GM19468 (cell line): Measurements from ENCODE around the gene RAB5A.
"Not testable (repeated sequence)": the region's sequence is repeated elsewhere in the genome, so short reads cannot be mapped to it uniquely, and the experiment has no call there.

Experiments used
- ATAC-seq: cut with Tn5 transposase; IDR thresholded peaks from one replicate; pipeline ENCODE4 v1.9.1; 2021; ENCODE audit warnings: mild to moderate bottlenecking, moderate library complexity, moderate number of reproducible peaks; ENCODE audit not compliant: unreplicated experiment; ENCODE audit errors: extremely low read depth

The RAB5A gene

DNA sequence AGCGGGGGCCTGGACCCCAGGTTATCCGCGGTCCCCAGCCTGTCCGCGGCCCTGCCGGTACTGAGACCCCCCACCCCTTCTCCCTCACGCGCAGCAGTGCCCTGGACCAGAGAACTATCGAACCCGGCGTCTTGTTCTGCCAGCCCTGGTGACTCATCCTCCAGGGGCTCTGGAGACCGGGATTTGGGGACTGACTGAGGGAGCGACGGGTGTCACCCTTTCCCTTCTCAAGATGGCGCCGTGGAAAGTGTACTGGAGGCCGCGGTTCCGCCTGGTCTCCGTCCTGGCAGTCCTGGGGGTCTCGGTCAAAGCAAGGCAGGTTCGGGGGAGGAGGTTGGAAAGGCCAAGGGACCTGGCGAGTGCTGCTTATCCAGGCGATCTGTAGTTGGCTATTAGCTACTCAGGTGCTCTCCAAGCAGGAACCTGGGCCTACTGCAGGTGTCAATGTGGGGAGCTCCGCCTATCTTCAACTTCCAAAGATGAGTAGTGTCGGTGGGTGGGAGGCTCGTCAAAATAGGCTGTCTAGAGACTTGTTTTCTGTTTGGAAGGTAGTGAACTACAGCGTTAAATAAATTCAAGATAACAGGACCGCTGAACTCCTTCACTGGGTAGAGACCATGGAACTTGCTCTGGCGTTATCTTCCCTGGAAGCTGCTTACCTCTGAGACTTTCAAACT is 790 bp downstream of the RAB5A start:
- ATAC-seq = no peak

DNA sequence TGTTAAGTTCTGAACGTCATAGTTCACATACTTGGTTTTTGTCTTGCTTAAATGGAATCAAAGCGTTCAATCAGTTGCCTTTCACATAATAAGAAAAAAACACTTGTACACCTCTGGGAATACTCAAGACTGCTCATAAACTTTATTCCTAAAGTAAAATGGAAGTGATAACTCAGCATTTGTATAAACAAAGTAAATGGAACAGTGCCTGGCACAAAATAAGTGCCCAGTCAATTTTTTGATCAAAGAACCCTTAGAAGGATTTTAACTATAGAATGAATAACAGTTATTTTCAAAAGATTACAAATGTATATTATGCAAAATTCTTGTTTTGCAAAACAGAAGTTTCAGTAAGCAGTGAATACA is 1.3 kb downstream of the RAB5A start:
- ATAC-seq = no peak

DNA sequence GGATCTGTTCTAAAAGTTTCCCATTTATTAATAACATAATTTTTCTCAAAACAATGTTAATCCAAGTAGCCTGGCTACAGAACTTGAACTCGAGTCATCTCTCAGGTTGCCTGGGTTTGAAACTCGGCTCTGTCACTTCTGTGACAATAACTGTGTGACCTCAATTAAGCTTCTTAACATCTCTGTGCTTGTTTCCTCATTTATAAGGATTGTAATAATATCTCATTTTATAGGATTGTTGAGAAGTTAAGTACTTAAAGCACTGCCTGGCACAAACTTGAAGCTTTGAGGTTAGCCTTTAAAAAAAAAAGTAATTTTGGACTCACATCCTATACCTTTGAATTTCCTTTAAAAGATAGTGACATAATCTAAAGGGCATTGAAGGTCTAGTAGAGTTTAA is 3.4 kb downstream of the RAB5A start:
- no peak for ATAC-seq

DNA sequence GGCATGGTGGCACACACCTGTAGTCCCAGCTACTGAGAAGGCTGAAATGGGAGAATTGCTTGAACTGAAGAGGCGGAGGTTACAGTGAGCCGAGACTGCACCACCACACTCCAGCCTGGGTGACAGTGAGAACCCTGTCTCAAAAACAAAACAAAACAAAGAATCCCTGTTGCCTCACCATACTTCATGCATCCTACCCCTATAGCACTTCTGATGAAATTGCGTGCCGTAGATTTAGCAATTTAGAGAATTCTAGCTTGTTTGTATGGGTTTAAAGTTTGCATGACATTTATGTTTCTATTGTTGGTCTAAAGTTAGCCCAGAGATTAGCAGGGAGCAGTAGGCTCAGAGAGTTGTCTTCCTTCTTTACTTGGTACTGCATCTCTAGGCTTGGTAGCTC is 7.8 kb downstream of the RAB5A start:
- no peak for ATAC-seq

DNA sequence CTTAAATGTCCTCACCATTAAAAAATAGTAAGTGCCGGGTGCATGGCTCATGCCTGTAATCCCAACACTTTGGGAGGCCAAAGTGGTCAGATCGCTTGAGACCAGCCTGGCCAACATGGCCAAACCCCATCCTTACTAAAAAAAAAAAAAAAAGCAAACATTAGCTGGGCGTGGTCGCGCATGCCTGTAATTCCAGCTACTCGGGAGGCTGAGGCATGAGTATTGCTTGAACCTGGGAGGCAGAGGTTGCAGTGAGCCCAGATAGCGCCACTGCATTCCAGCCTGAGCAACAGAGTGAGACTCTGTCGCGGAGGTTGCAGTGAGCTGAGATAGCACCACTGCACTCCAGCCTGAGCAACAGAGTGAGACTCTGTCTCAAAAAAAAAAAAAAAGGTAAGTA is 10.5 kb downstream of the RAB5A start:
- ATAC-seq = not testable (repeated sequence)

DNA sequence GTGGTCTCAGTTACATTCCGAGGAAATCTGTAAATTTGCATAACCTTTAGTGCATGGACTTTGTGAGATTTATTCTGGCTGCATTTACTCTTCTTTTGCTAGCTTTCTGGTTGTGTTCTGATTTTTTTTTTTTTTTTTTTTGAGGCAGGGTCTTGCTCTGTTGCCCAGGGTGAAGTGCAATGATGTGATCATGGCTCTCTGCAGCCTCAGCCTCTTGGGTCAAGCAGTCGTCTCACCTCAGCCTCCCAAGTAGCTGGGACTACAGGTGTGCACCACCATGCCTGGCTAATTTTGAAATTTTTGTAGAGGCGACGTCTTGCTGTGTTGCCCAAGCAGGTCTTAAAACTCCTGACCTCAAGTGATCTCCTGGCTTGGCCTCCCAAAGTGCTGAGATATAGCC is 12.6 kb downstream of the RAB5A start:
- no peak for ATAC-seq

DNA sequence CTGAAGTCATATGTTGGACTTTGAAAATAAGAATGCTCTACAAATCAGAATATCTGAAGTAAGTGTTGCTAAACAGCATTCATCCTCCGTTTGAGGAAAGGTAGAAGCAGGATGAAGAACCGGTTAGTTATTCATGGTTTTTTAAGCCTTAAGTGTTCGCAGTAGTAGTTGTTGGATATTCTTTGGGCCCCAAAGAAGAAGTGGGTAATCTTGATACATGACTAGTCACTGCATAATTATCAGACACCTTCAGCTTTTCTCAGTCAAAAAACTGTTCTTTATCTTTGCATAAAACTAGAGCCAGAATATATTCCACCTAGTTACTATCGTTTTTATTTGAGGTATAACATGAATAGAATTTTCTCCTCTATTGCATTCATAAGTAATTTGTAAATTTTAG is 13.8 kb downstream of the RAB5A start:
- ATAC-seq = no peak

DNA sequence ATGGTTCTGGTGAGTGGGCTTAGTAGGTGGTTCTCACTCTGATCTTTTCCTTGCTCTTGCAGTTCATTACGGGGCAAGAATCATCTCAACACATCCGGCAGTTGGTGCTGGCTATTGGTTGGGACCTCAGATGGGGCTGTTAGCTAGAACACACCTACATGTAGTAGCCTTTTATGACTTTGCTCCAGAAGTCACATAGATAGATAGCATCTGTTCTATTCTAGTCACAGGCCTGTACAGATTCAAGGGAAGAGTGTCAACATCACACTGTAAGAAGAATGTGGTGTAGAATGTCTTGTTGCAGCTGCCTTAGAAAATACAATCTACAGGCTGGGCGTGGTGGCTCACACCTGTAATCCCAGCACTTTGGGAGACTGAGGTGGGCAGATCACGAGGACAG is 15.1 kb downstream of the RAB5A start:
- no peak for ATAC-seq

DNA sequence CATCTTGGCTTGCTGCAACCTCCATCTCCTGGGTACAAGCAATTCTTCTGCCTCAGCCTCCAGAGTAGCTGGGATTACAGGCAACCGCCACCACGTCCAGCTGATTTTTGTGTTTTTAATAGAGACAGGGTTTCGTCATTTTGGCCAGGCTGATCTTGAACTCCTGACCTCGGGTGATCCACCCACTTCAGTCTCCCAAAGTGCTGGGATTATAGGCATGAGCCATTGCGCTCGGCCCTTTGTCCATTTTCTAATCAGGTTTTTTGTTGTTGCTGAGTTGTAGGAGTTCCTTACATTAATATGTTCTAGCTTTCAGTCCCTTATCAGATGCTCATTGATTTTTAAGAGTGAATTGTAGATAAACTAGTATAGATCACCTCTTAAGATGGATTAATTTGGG is 20.3 kb downstream of the RAB5A start:
- no peak for ATAC-seq

DNA sequence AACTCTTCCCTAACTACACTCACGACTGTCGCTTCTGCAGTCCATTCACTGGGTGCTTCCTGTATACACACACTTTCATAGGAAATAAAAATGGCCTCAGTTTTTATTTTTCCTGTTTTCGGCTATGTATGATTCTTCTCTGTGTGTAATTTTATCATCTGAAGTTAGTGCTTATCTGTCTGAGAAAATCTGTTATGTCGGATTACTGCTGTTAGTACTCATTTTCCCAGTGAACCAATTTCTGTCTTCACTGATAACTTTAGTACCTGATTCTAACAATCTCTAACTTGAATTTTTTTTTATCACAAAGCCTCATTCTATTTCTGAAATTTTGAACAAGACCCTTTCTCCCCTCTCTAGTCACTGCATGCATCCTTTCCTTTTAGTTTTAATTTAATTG is 20.9 kb downstream of the RAB5A start:
- no peak for ATAC-seq

DNA sequence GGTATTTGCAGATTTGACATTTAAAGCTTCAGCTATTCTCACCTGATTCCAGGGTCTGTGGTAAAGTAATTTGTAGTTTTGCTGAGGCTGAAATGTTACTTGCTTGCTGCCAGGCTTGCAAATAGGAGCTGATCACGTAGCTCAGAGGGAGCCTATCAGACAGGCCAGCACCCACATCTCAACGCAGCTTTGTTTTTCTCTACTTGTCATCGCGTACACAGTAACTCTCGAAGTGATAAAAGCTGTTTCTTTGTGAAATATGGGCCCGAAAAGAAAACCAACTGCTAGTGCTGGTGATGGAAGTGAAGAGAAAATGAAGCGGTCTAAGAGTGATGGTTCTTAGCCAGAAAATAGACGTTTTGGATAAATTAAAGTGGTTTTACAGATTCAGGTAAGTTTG is 23.4 kb downstream of the RAB5A start:
- no peak for ATAC-seq

DNA sequence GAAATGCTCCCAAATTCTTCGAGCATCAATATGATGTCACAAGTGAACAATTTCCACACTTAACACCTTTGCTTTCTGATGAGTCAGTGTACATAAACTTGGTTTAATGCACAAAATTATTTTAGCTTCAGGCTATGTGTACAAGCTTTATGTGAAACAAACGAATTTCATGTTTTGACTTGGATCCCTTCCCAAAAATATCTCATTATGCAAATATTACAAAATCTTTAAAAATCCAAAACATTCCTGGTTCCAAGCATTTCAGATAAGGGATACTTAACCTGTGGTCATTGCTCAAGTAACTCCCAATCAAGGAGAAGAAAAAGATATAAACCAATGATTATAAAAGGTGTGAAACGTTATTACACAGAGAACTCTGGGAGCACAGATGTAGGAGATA is 25.2 kb downstream of the RAB5A start:
- ATAC-seq = no peak

DNA sequence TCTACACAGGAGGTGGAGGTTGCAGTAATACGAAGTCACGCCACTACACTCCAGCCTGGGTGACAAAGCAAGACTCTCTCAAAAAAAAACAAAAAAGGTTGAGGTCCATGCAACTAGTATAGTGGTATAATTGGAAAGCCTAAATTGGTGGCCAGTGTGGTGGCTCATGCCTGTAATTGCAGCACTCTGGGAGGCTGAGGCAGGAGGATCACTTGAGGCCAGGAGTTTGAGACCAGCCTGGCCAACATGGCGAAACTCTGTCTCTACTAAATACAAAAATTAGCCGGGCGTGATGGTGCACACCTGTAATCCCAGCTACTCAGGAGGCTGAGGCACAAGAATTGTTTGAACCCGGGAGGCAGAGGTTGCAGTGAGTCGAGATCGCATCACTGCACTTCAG is 42.0 kb downstream of the RAB5A start:
- not testable (repeated sequence) for ATAC-seq

DNA sequence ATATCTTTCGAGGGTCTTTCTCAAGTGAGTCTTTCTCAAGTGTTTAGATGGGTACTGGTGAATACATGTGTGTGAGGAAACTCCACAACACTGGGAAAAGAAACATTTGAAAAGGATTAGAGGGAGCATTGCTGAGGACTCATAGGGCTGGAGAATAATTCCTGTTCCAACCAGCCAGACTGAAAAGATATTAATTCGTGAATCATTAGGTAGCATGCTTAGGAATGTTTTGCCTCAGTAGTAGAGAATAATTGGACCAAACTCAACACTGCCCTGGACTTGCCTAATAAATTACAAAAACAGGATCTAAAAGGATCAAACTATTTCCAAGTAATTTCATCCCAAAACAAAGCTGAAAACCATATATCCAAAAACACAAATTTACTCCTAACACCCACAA is 47.9 kb downstream of the RAB5A start:
- ATAC-seq = no peak

DNA sequence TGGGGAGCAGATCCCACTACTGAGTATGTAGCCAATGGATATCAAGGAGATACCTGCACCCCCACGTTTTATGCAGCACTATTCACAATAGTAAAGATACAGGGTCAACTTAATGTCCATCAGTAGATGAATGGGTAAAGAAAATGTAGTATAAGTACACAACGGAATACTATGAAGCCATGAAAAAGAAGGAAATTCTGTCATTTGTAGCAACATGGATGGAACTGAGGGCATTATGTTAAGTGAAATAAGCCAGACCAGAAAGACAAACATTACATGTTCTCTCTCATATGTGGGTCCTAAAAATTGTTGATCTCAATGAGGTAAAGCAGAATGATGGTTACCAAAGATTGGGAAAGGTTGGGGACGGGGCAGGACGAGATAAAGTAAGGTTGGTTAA is 50.6 kb downstream of the RAB5A start:
- no peak for ATAC-seq

DNA sequence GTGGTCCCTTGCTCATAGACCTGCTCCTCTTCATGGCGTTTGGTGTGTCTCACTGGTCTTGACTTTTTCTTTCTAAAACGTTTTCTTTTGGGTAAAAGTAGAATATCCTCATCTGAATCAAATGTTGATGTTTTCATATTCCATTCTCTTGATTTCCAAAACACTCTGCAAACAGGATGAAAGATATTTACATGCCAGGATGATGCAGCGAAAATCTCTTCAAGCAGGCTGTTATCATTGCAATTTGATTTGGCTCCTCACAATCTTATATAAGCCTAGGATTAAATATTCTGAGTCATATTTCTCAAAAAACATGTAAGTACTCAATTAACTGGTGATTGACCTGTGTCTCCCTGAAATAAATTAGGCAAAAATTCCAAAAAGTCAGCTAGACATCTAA is 55.0 kb downstream of the RAB5A start:
- no peak for ATAC-seq

DNA sequence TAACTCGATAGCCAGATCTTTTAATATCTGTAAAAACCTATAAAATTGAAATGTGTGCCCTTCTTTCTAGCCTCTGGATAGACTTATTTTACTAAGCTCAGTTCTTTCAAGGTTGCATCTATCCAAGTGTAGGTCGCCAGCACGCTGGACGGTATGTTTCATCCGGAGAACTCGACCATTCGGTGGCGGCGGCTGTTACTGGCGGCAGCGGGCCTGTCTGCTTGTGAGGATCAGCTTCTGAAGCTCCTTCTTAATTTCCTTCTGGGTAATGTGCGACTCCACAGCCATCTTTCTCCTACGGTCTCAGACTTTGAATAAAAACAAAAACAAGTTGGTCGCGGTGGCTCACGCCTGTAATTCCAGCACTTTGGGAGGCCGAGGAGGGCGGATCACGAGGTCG is 61.1 kb downstream of the RAB5A start:
- ATAC-seq = no peak

DNA sequence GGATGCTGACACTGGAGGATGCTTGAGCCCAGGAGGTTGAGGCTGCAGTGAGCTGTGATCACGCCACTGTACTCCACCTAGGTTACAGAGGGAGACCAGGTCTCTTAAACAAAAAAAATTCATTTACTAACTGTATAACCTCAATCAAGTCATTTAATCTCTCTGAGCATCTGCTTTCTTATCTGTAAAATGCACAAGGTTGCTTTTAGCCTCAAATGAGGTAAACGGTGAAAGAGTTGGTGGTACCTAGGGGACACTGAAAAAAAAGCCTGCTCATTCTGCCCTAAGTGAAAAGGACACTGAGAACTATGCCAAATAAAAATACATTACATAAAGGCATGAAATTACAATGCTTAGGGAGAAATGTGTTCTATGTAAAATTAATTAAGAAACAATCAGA is 61.7 kb downstream of the RAB5A start:
- ATAC-seq = no peak

DNA sequence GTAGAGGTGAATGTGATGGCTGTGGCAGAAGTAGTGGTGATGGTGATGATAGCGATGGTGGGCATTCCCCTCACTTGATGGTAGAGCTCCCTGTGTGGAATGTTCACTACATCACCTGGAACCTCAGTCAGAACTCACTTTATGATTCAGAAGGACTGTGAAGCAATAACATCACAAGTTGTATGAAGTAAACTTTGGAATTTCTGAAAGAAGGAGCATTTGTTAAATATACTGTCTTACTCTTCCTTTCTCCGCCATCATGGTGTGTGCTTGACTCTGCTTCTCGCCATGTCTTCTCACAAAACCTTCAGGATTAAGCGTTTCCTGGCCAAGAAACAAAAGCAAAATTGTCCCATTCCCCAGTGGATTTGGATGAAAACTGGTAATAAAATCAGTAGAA is 65.3 kb downstream of the RAB5A start, which contains the start of gene PP2D1:
PP2D1 (minus strand) TSS at position 101 of the 400 bp plus-strand sequence. CDS start 192 bp downstream, outside the sequence.
- no peak for ATAC-seq

DNA sequence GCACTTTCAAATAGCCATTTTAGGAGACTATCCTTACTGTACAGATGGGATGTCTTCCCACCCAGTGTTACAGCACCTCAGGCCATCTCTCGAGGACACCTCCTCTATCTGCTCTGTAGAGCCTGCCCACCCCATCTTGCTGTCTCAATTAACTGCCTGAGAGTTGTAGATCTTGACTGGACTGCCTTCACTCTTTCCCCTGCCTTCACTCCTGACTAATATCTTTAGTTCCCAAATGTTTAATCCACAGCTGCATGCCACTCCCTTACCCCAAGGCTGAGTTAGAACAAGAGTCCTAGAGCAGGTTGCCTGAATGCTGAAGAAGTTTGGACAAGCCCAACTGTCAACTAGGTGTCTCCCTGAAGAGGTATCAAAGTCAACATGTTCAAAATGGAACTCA is 66.5 kb downstream of the RAB5A start:
- no peak for ATAC-seq

DNA sequence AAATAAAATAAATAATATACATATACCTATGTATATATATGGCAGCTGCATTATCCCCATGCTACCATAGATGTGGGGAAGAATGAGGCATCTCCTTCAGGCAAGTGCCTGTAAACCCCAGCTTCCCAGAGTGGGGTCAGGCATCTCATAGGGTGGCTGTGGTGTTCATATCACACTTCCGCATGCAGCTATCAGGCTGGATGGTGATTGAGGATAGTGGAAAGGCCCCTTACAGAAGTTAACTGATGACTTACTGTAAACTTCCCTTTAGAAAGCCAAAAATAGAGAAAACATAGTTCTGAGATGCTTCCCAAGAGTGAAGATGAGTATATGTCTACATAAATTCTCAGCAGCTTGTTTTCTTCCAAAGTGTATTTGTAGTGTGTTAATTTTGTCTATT is 68.6 kb downstream of the RAB5A start:
- no peak for ATAC-seq

DNA sequence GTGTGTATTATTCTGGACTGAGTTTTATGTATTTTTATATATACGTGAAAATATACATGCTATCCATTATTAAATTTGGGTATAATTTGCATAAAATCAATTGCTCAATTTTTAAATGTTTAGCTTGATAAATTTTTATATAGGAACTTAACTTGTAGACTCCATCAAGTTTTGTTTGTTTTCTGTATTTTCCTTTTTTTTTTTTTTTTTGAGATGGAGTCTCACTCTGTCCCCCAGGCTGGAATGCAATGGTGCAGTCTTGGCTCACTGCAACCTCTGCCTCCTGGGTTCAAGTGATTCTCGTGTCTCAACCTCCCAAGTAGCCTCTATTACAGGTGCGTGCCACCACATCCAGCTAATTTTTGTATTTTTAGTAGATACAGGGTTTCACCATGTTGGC is 69.2 kb downstream of the RAB5A start:
- ATAC-seq = not testable (repeated sequence)
